K562 (cell line): ENCODE results near the gene LSM12. TPM values are rescaled to one million over a fixed set of nuclear protein-coding genes. Genes with fewer than 3 reads are reported as not detected.

Experiments used
- E2F1 ChIP-seq: sonication (generic); formaldehyde crosslinking; IDR thresholded peaks from 2 replicates; pipeline ENCODE4 v1.8.1; 2023; ENCODE audit warnings: mild to moderate bottlenecking, missing genetic modification reagents, moderate library complexity
- E2F6 ChIP-seq, 2 experiments: IDR thresholded peaks; 2 replicates each; pipeline ENCODE4 v1.6.1; 2011; ENCODE audit warnings: borderline replicate concordance in 1 of 2, control low read depth in 1 of 2, low read depth in 1 of 2, low read length in 1 of 2, mild to moderate bottlenecking in 1 of 2, mixed read lengths in 1 of 2, moderate library complexity in 1 of 2; ENCODE audit not compliant: insufficient read depth in 1 of 2, insufficient read length in 1 of 2, poor library complexity in 1 of 2, severe bottlenecking in 1 of 2; ENCODE audit errors: extremely low read depth in 1 of 2
- EGR1 ChIP-seq: fragments of 450-650 bp; conservative IDR thresholded peaks from 2 replicates; pipeline ENCODE4 v1.6.1; 2017; ENCODE audit warnings: mild to moderate bottlenecking
- KDM5B ChIP-seq: fragments of 200-600 bp; sonication (generic); IDR thresholded peaks from 2 replicates; pipeline ENCODE4 v1.6.1; 2012; ENCODE audit warnings: low read depth, mild to moderate bottlenecking, moderate library complexity, low read length, control low read depth, inconsistent platforms; ENCODE audit not compliant: insufficient replicate concordance
- MAZ ChIP-seq, 2 experiments: fragments of 450-650 bp in 1 of 2; sonication (generic) in 1 of 2; formaldehyde crosslinking; IDR thresholded peaks in 1 of 2; conservative IDR thresholded peaks in 1 of 2; 2 replicates each; pipeline versions ENCODE4 v1.4.0 to v1.5.0; 2020; ENCODE audit warnings: mild to moderate bottlenecking in 1 of 2, missing genetic modification reagents in 1 of 2
- MBD2 ChIP-seq: sonication (generic); IDR thresholded peaks from 2 replicates; pipeline ENCODE4 v1.6.1; 2016; ENCODE audit warnings: low read depth, borderline replicate concordance
- TAL1 ChIP-seq: fragments of 450-650 bp; IDR thresholded peaks from 2 replicates; pipeline ENCODE4 v1.6.1; 2016; ENCODE audit warnings: mild to moderate bottlenecking
- TEAD4 ChIP-seq, 2 experiments: sonication (generic) in 1 of 2; formaldehyde crosslinking in 1 of 2; IDR thresholded peaks; 2 replicates each; pipeline versions ENCODE4 v1.6.1 to v1.8.0; 2012 to 2022; ENCODE audit warnings: borderline replicate concordance in 1 of 2, inconsistent platforms in 1 of 2, low read length in 1 of 2, mild to moderate bottlenecking in 1 of 2, missing genetic modification reagents in 1 of 2
- ZNF134 ChIP-seq: fragments of 250-450 bp; sonication (Bioruptor Pico); conservative IDR thresholded peaks from 2 replicates; pipeline ENCODE4 v1.4.0; 2020
- ZNF592 ChIP-seq: fragments of 450-650 bp; IDR thresholded peaks from 2 replicates; pipeline ENCODE4 v1.6.1; 2017; ENCODE audit warnings: antibody characterized with exemption, mild to moderate bottlenecking
- polyA plus RNA-seq, 8 experiments: library from polyadenylated mRNA; depleted of rRNA in 4 of 8; stranded (reverse) in 5 of 8; unstranded in 3 of 8; fragments of >200 nt; fragmentation: Nextera tagmentation in 2 of 8; fragmentation: Illumina TruSeq in 1 of 8; extraction: Ambion mirVana in 2 of 8; extraction: Trizol in 1 of 8; gene quantifications; 2 replicates each; pipeline versions ENCODE4 v1.2.1 to v1.2.3, GENCODE V29; 2011 to 2014; ENCODE audit warnings: inconsistent platforms in 1 of 8, missing spikeins in 1 of 8
- total RNA-seq, 7 experiments: library from RNA; depleted of rRNA in 6 of 7; stranded (reverse); fragments of >200 nt in 6 of 7; fragmentation: Illumina TruSeq in 2 of 7; extraction: Trizol in 2 of 7; gene quantifications; 2 replicates each; pipeline versions ENCODE4 v1.2.1 to v1.2.3, GENCODE V29; 2011 to 2021; ENCODE audit warnings: low replicate concordance in 1 of 7

The LSM12 gene
- total and polyA plus RNA-seq, 9 of the 15 experiments (the other 6 are each of a cell fraction or from before 2014, with no cell fraction given): 53.0 to 258 (median 89.3) TPM

GRCh38 chr17:44086364-44087311 is 20.2 kb upstream of the LSM12 start (continued):
- TF ChIP-seq ZNF592 (peak; percentile 52), EGR1 (peak; percentile 98), TEAD4 (IDR thresholded peaks at IDR 0.05; ENCODE audit: low read length) (0 out of 2 replicates have a peak, but pooled peaks have one; percentile 20), TEAD4 (CRISPR knock-in tag; IDR thresholded peaks at IDR 0.05; ENCODE audit: borderline replicate concordance) (no peak), MAZ (CRISPR knock-in tag; conservative IDR thresholded peaks at IDR 0.05 in 1 of 2, IDR thresholded peaks at IDR 0.05 in 1 of 2) (peak in 1 of 2 experiments; percentile 85; a peak in 2 of 4 replicates), KDM5B (no peak), E2F1 (CRISPR knock-in tag) (no peak), TAL1 (no peak), E2F6 (IDR thresholded peaks at IDR 0.05; ENCODE audit: borderline replicate concordance in 1 of 2, extremely low read depth in 1 of 2, insufficient read depth in 1 of 2, insufficient read length in 1 of 2, low read depth in 1 of 2, low read length in 1 of 2, poor library complexity in 1 of 2, severe bottlenecking in 1 of 2) (peak in 1 of 2 experiments; percentile 26), MBD2 (no peak; the same call in 1 of the 2 replicates), ZNF134 (CRISPR knock-in tag) (no peak)
